Stimulated activated CD4-positive, alpha-beta T cell treated with anti-CD3 and anti-CD28 coated beads, TNF-alpha, amount 100 ng/mL, for 24 hours (primary cell): ENCODE data around the gene MEGF9.

ENCODE experiments used
- DNase-seq, 3 experiments: peaks; one replicate each; pipeline ENCODE4 v3.0.0-alpha.2; 2020; ENCODE audit warnings: low read depth in 3 of 3

MEGF9 gene

DNA sequence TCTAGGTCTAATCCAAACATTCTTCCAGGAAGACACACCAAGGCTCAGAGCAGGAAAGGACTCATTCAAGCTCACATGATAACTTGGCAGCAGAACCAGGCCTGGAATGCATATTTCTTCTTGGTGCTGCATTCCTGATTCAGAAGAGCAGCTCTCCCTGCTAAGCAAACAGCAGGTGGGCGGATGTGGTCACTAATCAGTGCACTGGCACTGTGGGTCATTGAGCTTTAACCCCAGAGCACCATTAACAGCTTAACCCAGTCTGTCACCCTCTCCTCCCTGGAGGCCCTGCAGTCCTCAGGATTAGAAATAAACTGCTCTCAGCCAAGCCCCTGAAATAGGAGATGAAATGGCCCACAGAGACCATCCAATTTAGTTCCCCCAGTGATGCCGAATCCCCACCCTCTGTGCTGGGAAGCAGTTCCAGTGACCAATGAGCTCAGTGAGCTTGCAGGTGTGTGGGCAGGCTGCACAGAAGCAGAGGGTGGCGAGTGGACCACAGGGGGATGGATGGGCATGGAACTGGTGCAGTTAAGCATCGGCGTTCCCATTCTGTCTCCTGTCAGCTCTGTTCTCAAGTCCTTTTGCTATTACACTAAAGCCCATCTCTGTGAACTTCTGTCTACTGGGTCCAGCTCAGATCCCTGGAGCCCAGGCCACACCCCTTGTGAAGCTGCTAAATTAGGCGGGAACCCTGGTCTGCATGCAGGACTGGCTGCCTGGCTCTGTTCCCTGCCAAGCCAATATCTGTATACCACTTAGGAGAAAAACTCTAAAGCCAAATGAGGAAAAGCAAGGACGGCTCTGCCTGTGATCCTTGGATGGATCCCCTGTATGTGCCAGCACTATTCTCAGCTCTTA is 16.6 kb upstream of the MEGF9 start:
- no peak for DNase-seq

DNA sequence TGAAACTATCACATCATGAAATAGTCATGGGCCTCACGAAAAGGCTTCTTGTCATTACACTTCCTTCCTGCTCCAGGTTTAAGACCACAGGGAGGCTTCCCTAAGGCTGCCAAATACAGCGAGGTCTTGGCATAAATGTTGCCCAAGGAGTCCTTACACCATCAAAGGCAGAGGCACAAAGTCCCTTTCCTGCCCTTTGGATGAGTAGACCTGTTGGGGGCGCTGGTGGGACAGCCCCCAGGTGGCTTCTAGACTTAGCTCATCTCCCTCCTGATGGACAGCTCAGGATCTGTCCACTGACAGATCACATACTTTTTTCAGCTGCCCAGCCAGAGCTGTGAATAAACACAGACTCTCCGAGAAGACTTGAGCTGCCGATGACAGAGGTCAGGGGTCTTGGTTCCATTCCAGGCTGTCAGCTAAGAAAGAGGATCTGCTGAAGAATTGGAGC is 15.5 kb upstream of the MEGF9 start:
- no peak for DNase-seq

DNA sequence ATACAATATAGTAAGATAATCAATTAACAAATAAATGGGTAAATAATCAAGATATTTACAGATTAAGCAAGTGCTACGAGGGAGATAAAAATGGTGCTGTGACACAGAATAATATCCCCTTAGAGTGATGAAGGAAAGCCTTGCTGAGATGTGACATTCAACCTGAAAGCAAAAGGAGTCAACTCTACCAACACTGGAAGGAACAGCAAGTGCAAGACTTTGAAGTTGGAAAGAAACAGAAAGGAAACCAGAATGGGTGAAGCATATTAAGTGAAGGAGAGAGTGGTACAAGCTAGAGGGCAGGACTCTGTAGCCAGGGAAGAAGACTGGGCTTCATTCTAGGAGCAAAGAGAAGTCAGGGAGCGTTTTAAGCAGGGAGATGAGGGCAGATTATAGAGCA is 12.2 kb upstream of the MEGF9 start:
- DNase-seq = no peak

DNA sequence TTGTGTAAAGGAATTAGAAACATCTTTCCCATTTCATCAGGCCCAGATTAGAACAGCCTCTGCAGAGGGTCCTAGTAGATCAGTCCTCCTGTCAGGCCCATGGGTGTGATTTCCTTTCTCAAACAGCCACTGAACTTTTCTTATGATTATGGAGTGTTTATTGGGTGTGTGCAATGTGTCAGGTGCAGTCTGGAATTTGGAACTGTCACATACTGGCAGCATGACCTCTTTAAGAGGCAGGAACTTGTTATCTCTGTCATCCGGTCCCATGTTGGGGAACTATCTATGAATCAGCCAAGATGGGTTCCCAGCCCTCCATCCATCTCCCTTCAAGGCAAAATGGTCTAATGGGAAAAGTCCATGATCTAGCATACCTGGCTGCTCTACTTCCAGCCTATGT is 11.6 kb upstream of the MEGF9 start:
- DNase-seq = no peak

DNA sequence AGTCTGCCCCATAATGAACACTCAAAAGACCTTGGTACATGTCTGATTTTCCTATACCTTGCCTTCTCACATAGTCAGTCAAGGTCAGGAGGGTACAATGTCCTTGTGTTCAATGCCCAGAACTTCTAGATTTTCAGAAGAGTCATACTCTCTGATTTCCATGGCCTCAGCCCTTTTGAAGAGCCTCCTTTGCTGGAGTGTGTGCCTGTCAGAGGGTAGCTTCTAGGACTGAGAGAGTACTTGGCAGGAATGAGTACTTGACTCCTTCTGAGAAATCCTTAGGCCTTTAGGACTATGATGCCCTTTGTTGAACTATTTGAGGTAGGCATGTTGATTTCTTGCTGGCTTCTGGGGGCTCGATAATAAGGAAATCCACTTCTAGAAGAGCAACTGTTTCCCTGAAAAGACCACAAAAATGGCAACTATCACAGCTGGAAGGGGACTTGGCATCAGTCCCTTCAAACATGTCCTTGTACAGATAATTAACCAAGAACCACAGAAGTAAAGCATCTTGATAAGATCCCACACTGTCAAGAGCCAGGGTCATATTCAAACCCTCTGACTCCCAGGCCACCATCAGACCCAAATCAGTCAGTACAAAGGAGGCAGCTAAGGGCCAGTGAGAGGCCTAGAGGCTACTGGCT is 10.6 kb upstream of the MEGF9 start:
- no peak for DNase-seq

DNA sequence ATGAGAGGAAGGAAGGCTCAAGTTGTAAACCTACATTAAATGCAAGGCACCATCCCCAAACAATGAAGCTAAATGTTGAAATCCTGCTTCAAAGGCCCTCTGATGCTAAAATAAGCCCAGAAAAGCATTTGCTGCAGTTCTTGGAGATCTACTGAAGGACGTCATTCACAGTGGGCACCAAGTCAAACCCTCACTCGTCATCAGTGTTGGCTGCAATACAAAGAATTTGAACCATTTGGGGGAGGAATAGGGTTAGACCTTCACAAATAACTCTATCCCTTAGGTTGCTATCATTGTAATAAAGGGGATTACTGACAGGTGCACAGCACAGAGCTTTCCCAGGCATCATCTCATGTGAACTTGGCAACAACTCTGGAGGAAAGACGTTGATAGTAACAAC is 9.3 kb upstream of the MEGF9 start:
- DNase-seq = no peak

DNA sequence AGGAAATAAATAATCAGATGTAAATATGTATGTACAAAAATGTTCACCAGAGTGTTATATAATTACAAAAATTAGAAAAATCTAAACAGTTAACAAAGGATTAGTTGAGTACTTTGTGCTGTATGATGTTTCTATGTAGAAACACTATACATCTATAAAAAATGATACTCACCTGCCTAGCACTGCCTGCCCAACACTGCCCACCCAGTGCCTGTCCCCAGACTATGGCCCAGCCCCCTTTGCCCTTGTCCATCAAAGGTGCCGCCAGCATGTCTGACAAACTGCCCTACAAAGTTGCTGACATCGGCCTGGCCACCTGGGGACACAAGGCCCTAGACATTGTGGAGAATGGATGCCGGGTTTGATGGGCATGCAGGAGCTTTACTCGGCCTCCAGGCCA is 6.1 kb upstream of the MEGF9 start:
- no peak for DNase-seq

DNA sequence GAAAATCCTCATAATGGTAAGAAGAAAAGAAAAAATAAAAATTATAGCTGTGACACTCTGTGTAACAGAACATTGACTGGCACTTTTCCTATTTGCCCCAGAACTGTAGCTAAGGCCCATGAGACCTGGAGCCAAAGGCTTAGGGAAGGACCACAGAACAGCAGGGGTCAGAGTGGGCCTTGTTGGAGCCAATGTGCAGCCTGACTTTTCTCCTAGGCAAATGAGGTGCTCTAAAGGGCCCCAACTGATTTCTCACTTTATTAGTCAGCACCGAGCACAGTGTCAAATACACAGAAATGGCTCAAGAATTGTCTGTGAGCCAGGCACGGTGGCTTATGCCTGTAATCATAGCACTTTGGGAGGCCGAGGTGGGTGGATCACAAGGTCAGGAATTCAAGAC is 4.0 kb upstream of the MEGF9 start:
- DNase-seq = no peak

DNA sequence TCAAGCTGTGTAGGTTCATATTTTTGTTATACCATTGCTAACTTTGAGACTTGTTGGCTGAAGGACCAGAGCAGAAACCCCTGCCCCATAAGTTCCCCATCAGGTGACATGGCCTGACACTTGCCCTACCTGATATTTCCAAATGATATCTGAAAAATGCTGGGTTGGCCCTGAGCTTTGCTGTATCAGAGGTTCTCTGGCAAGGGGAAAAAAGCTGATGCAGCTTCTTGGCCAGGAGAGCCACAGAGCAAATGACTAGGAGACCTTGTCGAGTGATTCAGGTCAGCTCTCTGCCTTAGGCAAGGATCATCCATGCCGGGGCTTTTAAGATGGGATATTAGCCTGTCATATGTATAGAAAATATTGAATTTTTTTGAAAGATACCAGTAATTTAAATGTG is 2.9 kb upstream of the MEGF9 start:
- no peak for DNase-seq

DNA sequence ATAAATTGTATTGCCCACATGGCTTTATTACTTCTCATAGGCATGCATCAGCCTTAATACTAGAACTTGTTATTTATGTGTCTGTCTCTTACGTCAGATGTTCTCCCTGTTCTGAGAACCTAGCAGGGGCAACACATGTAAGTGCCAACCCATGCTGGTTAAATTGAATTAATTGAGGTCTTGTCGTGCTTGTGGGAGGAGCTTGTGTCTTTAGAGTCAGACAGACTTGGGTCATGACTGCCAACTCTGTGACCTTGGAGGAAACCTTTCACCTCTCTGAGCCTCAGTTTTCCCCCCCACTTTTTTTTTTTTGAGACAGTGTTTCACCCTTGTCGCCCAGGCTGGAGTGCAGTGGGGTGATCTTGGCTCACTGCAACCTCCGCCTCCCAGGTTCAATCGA is 2.2 kb upstream of the MEGF9 start:
- no peak for DNase-seq

DNA sequence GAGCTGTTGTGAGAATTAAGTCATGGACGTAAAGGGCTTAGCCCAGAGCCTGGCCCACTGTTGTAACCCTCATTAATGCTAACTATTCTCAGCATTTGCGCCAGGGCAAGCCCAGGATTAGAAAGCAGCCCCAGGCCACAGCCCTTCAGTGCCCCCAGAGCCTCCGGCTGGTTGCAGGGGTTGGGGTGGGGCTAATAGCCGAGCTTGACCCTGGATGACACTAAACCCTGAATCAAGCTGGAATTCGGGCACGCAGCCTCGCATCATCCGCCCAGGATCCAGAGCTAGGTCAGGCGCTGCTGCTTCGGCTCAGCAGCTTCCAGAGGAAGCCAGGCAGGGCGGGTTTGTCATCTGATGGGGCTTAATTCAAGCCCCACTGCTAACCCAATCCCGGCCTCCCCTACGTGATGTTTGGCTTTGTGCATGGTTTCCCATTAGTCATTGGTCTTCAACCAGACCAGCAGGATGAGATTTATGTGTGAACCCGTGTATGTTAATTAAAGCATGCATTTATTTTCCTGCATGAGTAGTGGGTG is 1.2 kb upstream of the MEGF9 start:
- no peak for DNase-seq

DNA sequence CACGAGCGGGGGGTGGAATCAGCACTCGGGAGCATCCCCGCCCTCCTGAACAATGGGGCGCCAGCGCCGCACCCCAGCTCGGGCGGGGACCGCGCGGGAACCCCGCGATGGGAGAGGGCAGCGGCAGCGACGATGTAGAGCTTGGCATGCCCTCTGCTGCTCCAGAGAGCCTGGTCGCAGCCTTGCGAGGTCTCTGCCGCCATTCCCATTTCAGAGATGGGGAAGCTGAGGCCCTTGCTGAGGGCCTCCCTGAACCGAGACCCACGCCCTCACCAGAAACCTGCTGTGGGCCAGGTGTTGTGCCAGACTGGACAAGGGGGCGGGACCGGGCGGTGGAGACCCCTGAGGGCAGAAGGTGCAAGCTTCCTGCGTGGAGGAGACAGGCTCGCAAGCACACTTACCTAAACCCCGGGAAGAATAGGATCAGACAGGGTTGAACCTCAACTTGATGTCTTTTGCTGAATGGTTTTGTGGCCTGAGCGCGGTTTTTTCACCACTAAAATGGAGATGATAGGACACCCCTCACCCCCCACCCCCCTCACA is 647 bp upstream of the MEGF9 start:
- DNase-seq = no peak

DNA sequence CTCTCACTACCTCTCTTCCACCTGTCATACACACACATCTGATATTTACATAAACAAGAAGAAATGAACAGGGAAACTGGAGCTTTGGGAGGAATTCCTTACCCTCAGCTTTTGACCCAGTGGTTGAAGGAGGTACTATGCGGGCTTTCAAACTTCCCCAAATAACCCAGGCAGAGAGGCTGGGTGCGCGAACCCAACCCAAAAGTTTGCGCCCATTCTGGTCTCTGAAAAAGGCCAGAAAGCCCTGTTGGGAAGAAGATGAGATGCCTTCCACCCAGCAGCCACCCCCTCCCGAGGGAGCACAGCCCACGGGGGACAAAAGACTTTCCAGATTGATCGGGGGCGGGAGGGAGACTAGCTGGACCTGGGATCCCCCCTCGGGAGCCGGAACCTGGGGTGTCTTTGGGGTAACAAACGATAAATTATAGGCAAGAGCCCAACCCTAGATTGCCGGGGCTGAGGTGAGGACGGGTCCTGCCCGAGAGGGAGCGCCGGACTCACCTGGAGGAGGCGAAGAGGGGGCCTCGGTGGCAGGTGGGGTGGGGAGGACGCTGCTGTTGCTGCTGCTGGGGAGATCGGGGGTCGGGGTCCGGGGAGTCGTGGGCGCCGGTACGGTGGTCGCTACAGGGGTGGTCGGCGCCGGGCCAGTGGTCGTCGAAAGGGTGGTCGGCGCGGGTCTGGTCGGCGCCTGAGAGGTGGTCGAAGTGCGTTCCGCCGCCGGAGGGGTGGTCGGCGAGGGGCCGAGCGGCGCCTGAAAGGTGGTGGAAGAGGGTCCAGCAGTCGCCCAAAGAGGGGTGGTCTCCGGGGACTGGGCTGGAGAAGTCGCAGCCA is 798 bp downstream of the MEGF9 start:
- peak in 1 of 3 experiments; percentile 11 for DNase-seq

DNA sequence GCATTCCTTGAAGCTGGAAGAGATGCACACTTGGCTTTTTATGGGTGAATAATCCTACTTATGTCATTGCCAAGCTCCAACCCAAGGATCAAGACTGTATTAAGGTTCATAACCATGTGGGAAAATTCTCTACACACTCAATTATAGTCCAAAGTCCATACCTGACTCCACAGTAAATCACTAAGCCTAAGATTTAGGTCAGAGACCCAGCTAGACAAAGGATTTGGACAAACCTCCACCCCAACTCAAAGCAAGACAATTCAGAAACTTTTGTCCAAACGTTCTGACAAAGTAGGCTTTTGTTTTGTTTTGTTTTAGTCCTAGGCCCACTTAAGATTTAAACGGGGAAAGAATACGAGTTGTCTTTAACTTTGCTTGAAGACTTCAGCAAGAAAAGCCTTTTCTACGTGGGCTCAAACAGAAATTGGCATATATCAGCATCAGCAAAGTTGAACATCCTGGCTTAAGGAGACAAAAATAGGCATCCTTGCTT is 1.7 kb downstream of the MEGF9 start:
- DNase-seq = no peak

DNA sequence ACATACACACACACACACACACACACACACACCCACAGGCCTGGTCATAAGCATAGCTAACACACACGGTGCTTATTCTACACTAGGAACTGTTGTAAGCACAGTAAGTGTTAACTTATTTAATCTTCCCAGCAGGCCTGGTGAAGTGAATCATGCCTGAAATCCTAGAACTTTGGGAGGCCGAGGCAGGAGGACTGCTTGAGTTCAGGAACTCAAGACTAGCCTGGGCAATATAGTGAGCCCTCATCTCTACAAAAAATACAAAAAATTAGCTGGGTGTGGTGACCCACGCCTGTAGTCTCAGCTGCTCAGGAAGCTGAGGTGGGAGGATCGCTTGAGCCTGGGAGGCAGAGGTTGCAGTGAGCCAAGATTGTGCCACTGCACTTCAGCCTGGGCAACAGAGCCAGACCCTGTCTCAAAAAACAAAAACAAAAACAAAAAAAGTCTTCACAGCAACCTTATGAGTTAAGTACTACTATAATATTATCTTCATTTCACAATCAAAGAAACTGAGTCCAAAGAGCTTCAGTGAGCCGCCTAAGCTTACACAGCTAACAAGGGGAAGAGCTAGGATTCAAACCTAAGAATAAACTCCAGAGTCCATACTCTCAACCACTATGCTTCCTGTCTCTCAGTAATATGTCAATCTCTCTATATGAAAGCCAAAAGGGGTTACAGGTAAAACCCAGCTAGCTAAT is 2.3 kb downstream of the MEGF9 start:
- DNase-seq = no peak

DNA sequence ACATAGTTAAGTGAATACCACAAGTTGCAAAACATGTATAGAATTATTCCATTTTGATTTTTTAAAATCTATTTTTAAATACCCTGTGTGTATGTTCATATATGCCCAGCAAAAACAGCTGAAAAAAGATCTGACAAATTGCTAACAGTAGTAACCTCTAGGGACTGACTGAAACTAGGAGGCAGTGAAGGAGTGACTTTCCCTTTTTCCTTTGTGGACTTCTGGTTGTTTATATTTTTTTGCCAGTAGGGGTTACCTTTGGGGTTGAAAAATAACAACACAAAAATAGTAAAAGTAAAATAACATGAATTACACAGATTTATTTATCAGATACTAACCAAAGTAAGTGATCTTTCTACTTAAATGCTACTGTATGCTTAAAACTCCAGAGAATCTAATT is 2.9 kb downstream of the MEGF9 start:
- DNase-seq = no peak

DNA sequence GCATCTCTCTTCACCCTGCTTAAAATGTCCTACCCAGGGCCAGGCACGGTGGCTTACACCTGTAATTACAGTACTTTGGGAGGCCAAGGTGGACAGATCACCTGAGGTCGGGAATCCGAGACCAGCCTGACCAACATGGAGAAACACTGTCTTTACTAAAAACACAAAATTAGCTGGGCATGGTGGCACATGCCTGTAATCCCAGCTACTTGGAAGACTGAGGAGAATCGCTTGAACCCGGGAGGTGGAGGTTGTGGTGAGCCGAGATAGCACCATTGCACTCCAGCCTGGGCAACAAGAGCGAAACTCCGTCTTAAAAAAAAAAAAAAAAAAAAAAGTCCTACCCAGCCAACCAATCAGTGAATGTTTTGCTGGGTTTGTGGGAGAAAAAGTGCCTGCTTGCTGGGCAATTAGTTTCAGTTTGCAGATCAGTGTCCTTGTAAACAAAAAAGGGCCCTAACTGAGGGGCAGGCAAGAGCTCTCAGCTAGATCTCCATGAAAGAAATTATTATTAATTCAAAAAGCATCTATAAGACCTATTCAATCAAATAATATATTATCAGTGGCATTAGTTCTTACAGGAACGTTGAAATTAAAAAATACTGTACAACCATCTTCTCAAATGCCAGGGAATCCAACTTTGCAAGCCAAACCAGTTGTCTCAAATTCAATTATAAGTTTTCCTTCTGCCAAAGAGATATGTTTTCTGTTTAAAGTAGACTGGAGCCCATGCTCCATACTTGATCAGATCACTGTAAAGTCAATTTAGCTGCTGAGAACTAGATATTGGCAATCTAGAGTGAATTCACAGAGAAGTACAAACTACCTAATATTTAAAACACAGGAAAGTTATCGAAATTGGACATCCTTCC is 3.9 kb downstream of the MEGF9 start:
- no peak for DNase-seq

DNA sequence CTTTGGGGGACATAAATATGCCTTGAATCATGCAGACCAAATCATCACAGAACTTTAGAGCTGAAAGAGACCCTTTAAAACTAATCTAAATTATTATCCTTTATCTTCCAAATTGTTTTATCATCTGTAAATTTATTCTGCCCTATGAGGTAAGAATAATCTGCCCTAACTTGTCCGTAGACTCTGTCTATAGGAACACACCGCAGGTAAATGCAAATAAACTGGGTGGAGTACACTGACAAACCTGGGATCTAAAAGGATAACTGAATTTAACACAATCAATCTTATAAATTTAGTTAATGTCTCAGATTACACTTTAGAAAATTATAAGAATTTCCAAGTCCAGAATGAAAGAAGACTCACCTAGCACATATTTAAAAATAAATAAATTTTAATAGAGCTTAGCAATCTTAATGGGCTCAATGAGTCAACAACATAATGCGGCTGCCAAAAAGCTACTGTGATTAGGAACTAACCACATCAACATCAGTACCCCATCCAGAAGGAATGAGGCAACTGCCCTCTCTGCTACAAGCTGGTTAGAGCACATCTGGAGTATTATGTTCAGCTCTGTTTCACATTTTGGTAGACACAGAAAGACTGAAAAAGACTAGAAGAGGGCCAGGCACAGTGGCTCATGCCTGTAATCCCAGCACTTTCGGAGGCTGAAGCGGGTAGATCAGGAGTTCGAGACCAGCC is 5.6 kb downstream of the MEGF9 start:
- DNase-seq = no peak

DNA sequence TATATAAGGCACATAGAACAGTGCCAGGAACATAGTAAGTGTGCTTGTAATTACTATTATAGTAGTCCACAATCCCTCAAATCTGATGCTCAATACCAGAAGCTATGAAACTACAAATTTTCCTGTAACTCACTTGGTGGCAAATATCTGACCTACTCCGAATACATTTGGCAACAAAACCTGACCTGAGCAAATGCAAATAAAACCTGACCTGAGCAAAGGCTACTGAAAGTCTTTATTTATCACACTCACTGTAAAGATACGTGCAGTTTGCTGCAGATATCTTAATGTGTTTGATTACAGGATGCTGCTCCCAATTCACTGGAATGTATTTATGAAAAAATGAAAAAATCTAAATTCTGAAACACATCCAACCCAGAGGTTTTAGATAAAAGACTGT is 7.1 kb downstream of the MEGF9 start:
- no peak for DNase-seq

DNA sequence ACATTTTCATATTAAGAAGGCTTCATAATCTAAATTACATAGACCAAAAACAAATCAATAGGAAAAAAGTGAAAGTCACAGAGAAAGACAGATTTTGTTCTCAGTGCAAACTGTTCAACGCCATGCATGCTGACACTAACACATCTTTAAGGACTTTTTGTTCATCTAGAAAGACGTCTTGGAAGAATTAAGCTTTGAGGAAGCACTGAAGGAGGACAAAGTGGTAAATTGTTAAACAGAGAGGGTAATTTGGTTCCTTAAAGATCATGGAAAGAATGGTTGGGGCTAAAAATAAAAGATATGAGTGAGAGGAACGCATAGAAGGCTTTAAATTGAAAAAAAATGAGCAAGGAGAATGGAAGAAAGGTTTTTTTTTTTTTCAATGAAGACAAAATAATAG is 9.1 kb downstream of the MEGF9 start:
- DNase-seq = no peak
